ENCODE results near the gene COQ6.
"Not testable (repeated sequence)": the region's sequence is repeated elsewhere in the genome, so short reads cannot be mapped to it uniquely, and the experiment has no call there.

Gene COQ6

DNA sequence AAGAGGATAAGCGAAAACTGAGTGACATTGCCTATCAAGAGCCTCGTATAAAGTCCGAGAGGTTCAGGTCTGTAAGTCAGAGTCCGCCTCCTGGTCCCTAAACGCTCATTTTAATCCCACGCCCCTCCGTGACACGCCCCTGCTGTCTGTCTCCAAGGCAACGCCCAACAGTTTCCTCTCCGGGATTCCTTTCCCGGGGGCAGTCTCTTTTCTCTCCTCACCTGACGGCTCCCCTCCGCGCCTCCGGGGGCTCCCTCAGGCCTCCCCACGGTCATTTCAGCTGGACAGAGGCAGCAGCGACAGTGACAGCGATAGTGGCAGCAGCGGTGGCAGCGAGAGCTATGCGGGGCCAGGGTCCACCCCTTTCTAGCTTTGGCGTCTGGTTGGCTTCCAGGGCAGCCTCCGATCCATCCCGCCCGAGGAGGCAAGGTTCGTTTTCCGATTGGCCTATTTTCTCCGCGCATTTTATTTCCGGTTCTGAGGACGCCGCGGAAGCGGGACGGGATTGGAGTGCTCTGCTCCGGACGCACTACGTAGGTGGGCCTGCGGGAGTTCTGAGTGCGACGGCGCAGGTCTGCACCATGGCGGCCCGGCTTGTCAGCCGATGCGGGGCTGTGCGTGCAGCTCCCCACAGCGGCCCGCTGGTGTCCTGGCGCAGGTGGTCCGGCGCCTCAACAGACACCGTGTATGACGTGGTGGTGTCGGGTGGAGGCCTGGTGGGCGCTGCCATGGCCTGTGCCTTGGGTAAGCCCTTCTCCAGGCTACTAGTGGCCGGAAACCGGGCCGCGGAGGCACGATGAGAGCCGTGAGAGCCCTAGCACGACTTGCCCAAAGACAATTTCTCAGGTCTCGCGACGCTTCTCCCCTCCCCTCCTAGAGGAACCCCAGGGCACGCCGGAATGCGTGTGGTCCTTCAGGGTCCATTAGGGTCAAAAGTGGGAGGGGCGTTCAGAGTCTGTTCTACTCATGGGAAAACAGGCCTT is at the start of gene COQ6, which contains the start of gene FAM161B:
Gene COQ6 (plus strand): TSS at position 551 of the 983 bp plus-strand sequence. CDS start 31 bp downstream, at position 582.
Gene FAM161B (minus strand): TSS at position 343 of the 983 bp plus-strand sequence. CDS start 68 bp downstream, at position 275.
- DNase-seq (ENCODE audit: insufficient read length, low spot score) = peak; percentile 64
- TF ChIP-seq, protein P1, sequence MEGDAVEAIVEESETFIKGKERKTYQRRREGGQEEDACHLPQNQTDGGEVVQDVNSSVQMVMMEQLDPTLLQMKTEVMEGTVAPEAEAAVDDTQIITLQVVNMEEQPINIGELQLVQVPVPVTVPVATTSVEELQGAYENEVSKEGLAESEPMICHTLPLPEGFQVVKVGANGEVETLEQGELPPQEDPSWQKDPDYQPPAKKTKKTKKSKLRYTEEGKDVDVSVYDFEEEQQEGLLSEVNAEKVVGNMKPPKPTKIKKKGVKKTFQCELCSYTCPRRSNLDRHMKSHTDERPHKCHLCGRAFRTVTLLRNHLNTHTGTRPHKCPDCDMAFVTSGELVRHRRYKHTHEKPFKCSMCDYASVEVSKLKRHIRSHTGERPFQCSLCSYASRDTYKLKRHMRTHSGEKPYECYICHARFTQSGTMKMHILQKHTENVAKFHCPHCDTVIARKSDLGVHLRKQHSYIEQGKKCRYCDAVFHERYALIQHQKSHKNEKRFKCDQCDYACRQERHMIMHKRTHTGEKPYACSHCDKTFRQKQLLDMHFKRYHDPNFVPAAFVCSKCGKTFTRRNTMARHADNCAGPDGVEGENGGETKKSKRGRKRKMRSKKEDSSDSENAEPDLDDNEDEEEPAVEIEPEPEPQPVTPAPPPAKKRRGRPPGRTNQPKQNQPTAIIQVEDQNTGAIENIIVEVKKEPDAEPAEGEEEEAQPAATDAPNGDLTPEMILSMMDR (IDR thresholded peaks at IDR 0.05; ENCODE audit: insufficient read depth, missing control alignments) = no peak
- FAIRE-seq = no peak

DNA sequence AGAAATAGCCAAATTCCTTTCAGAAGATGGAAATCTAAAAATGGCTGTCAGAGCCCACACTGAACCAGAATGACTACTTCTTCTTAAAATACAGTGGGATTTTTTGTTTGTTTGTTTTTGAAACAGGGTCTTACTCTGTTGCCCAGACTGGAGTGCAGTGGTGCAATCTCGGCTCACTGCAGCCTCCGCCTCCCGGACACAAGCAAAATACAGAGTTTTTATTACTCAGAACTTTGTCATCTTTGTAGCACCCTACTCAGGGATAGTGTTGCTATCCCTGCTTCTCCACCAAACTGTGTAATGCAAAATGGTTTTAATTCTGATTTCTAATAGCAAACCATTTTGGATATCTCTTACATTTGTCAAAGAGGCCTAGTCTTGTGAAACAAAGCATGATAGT is 47.1 kb upstream of the COQ6 start:
- TF ChIP-seq, protein P1 (IDR thresholded peaks at IDR 0.05; ENCODE audit: insufficient read depth, missing control alignments) = no peak
- FAIRE-seq = no peak
- no peak for DNase-seq (ENCODE audit: insufficient read length, low spot score)

DNA sequence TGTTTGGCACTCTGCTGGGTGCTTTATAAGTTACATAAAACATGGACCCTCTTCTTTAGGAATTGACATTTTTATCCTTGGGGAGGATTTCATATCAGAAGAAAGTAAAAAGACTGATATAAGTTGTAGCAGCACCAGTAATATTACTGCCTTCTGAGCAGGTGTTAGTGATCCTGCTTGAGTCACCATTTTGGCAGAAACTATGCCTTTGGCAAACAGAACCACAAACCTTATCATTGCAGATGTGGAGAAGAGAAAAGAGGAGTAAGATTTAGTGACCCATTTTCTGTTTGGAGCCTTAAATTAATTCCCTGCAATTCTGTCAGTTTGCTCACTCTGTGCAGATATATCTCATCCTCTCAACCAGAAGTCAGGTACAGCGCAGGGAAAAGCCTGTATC is 40.4 kb upstream of the COQ6 start:
- TF ChIP-seq, protein P1 (IDR thresholded peaks at IDR 0.05; ENCODE audit: insufficient read depth, missing control alignments) = no peak
- DNase-seq (ENCODE audit: insufficient read length, low spot score) (no peak), FAIRE-seq (no peak)

DNA sequence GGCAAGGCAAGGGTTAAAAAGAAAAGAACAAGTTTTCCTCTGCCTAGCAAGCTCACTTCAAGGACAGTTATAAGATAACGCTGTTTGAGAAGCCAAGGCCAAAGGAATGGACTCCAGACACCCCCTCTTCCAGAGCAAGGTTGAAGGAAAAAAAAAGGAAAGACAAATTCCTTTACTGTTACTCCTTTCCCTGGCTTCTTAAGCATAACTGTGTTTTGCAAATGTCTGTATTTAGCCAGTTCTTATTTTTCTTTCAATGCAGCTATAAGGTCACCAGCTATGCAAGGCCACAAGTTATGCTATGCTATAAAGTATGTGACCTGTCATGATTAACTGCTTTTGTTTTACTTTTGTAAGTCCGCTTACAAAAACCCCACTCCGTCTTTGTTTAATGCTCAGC is 36.8 kb upstream of the COQ6 start:
- DNase-seq (ENCODE audit: insufficient read length, low spot score) (no peak), FAIRE-seq (no peak)
- TF ChIP-seq, protein P1 (IDR thresholded peaks at IDR 0.05; ENCODE audit: insufficient read depth, missing control alignments) = no peak

DNA sequence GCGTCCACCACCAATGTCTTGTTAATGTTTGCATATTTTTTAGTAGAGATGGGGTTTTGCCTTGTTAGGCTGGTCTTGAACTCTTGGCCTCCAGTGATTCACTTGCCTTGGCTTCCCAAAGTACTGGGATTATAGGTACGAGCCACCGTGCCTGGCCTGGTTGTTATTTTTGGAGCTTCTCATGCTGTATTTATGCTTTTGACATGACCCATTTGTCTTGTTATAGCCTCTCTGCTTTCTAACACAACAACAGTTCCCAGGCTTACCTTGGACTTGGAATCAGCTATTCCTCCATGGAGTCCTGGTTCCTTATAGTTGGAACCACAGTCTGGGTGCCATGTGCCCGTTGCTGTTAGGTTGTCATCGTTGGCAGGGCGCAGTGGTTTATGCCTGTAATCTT is 33.8 kb upstream of the COQ6 start:
- FAIRE-seq = no peak

DNA sequence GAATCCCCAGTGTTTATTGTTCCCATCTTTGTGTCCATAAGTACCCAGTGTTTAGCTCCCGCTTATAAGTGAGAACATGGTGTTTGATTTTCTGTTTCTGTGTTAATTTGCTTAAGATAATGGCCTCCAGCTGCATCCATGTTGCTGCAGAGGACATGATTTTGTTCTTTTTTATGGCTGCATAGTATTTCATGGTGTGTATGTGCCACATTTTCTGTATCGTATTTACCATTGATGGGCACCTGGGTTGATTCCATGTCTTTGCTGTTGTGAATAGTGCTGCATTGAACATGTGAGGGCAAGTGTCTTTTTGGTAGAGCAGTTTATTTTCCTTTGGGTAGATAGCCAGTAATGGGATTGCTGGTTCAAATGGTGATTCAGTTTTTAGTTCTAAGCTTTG is 30.6 kb upstream of the COQ6 start:
- not testable (repeated sequence) for FAIRE-seq; DNase-seq (ENCODE audit: insufficient read length, low spot score)

More for the DNA sequence above, 33.8 kb upstream of the COQ6 start:
- no peak for DNase-seq (ENCODE audit: insufficient read length, low spot score)
- TF ChIP-seq, protein P1 (IDR thresholded peaks at IDR 0.05; ENCODE audit: insufficient read depth, missing control alignments) = no peak

DNA sequence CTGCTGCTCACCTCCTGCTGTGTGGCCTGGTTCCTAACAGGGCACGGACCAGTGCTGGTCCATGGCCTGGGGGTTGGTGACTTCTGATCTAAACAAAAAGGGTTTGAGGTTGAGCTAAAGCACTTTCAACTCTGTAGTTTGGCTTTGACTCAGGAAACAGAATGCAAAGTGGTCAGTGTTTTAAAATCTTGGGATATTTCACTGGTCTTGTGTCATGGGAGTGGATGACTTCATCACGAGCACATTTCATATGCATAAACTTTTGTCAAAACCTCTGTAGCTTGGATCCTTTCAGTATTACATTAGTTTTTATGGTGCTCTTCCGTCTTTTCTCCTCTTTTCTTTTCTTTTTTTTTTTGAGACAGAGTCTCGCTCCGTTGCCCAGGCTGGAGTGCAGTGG is 25.8 kb upstream of the COQ6 start:
- FAIRE-seq (no peak), DNase-seq (ENCODE audit: insufficient read length, low spot score) (no peak)
- TF ChIP-seq, protein P1 (IDR thresholded peaks at IDR 0.05; ENCODE audit: insufficient read depth, missing control alignments) = no peak
